Measurements from ENCODE around the gene MCC.

The MCC gene

DNA sequence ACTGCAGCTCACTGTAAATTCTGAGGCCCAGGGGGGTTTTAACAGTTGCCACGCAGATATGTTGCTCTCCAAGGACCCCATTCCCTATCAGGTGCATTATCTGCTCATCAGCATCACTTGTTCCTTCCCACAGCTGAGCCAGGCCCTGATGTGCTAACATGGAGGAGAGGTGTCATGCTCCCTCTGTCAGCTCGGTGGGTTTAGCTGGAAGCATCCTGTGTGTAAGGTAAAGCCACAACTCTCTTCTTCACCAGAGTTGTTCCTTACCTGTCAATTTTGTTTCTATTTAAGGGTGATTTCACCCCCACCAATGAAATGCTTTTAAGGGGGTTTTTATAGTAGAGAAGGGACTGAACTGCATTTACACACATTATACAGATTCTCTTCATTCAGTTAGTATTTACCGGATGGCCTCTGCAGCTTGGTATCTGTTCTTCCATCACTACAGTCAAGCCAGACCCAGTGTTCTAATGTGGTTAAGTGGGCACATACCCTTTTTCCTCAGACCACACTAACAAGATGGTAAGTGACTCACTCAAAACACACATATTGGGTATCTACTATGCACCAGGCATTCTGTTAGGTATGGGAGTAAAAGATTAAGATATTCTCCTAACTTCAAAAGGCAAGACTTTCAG is 306.3 kb downstream of the MCC start:
- H3K27me3 ChIP-seq (ENCODE audit: insufficient read depth, poor library complexity, severe bottlenecking): no peaks in the 10 kb centered on the region
- no peak for TF ChIP-seq POLR2AphosphoS5 (IDR thresholded peaks at IDR 0.05; ENCODE audit: low read depth)
- TF ChIP-seq, protein P1, sequence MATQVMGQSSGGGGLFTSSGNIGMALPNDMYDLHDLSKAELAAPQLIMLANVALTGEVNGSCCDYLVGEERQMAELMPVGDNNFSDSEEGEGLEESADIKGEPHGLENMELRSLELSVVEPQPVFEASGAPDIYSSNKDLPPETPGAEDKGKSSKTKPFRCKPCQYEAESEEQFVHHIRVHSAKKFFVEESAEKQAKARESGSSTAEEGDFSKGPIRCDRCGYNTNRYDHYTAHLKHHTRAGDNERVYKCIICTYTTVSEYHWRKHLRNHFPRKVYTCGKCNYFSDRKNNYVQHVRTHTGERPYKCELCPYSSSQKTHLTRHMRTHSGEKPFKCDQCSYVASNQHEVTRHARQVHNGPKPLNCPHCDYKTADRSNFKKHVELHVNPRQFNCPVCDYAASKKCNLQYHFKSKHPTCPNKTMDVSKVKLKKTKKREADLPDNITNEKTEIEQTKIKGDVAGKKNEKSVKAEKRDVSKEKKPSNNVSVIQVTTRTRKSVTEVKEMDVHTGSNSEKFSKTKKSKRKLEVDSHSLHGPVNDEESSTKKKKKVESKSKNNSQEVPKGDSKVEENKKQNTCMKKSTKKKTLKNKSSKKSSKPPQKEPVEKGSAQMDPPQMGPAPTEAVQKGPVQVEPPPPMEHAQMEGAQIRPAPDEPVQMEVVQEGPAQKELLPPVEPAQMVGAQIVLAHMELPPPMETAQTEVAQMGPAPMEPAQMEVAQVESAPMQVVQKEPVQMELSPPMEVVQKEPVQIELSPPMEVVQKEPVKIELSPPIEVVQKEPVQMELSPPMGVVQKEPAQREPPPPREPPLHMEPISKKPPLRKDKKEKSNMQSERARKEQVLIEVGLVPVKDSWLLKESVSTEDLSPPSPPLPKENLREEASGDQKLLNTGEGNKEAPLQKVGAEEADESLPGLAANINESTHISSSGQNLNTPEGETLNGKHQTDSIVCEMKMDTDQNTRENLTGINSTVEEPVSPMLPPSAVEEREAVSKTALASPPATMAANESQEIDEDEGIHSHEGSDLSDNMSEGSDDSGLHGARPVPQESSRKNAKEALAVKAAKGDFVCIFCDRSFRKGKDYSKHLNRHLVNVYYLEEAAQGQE (IDR thresholded peaks at IDR 0.05; ENCODE audit: insufficient replicate concordance, low read depth): no peak
- TF ChIP-seq, protein P2, sequence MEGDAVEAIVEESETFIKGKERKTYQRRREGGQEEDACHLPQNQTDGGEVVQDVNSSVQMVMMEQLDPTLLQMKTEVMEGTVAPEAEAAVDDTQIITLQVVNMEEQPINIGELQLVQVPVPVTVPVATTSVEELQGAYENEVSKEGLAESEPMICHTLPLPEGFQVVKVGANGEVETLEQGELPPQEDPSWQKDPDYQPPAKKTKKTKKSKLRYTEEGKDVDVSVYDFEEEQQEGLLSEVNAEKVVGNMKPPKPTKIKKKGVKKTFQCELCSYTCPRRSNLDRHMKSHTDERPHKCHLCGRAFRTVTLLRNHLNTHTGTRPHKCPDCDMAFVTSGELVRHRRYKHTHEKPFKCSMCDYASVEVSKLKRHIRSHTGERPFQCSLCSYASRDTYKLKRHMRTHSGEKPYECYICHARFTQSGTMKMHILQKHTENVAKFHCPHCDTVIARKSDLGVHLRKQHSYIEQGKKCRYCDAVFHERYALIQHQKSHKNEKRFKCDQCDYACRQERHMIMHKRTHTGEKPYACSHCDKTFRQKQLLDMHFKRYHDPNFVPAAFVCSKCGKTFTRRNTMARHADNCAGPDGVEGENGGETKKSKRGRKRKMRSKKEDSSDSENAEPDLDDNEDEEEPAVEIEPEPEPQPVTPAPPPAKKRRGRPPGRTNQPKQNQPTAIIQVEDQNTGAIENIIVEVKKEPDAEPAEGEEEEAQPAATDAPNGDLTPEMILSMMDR (IDR thresholded peaks at IDR 0.05; ENCODE audit: insufficient read depth, low read length): no peak
- no peak for TF ChIP-seq GABPA (IDR thresholded peaks at IDR 0.05; ENCODE audit: low read depth)
- TF ChIP-seq SPI1 (IDR thresholded peaks at IDR 0.05; ENCODE audit: borderline replicate concordance, low read depth): no peak
- no peak overlapping the region for H3K4me3 ChIP-seq (replicated peaks; ENCODE audit: insufficient read depth, low read length)
- H3K27ac ChIP-seq (replicated peaks): no peak overlapping the region
- no peak for DNase-seq (ENCODE audit: low read depth in 1 of 2, low spot score in 1 of 2)

DNA sequence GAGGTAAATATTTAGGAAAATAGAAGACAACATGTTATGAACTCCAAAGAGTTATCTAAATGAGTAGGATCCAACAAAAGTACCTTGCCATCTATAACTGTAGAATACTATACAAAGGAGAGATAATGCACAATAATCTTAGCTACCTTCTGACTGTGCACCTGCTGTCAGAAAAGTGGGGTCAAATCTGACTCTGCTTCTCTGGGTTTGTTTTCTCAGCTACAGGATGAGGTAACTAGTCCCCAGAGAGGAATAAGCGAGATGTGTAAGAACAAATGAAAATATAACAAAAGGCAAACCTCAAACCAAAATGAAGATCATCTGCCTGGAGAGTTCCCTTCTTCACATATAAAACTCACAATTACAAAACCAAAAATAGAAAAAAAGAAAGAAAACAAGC is 306.8 kb downstream of the MCC start:
- H3K4me3 ChIP-seq (replicated peaks; ENCODE audit: insufficient read depth, low read length): no peak overlapping the region
- H3K27me3 ChIP-seq (ENCODE audit: insufficient read depth, poor library complexity, severe bottlenecking): no peaks in the 10 kb centered on the region
- H3K27ac ChIP-seq (replicated peaks): no peak overlapping the region
- no peak for DNase-seq (ENCODE audit: low read depth in 1 of 2, low spot score in 1 of 2)
- TF ChIP-seq, protein P1 (IDR thresholded peaks at IDR 0.05; ENCODE audit: insufficient replicate concordance, low read depth): no peak
- TF ChIP-seq SPI1 (IDR thresholded peaks at IDR 0.05; ENCODE audit: borderline replicate concordance, low read depth): no peak
- TF ChIP-seq POLR2AphosphoS5 (IDR thresholded peaks at IDR 0.05; ENCODE audit: low read depth): no peak
- TF ChIP-seq, protein P2 (IDR thresholded peaks at IDR 0.05; ENCODE audit: insufficient read depth, low read length): no peak
- no peak for TF ChIP-seq GABPA (IDR thresholded peaks at IDR 0.05; ENCODE audit: low read depth)

DNA sequence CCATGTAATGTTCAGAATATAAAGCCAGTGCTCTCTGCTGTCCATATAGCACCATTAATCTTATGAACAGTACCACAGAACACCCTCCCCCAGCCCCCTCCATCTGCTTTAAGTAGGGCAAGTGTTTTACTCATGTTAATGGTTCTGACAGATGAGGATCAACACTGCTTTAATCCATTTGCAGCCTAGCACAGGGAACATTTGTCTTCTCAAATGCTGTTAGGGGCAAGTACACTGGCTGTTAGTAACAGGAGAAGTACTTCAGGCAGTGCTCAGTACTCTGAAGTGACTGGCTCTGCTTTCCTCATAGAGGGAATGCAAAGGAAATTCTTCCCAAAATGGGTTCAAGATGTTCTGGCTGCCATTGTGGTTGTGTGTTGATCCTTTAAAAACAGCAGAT is 309.1 kb downstream of the MCC start:
- DNase-seq (ENCODE audit: low read depth in 1 of 2, low spot score in 1 of 2): no peak
- TF ChIP-seq POLR2AphosphoS5 (IDR thresholded peaks at IDR 0.05; ENCODE audit: low read depth) (no peak), SPI1 (IDR thresholded peaks at IDR 0.05; ENCODE audit: borderline replicate concordance, low read depth) (no peak), GABPA (IDR thresholded peaks at IDR 0.05; ENCODE audit: low read depth) (no peak)
- TF ChIP-seq, protein P1 (IDR thresholded peaks at IDR 0.05; ENCODE audit: insufficient replicate concordance, low read depth): no peak
- TF ChIP-seq, protein P2 (IDR thresholded peaks at IDR 0.05; ENCODE audit: insufficient read depth, low read length): no peak
- Histone ChIP-seq H3K27ac (replicated peaks) (no peak overlapping the region), H3K4me3 (replicated peaks; ENCODE audit: insufficient read depth, low read length) (no peak overlapping the region), H3K27me3 (ENCODE audit: insufficient read depth, poor library complexity, severe bottlenecking) (no peaks in the 10 kb centered on the region)
